Embryonic facial prominence (tissue), 1 donor: ENCODE results near the gene WHAMM.
"Not testable (repeated sequence)": the region's sequence is repeated elsewhere in the genome, so short reads cannot be mapped to it uniquely, and the experiment has no call there.

Experiments used
- DNase-seq: peaks from one replicate; pipeline ENCODE4 v3.0.0-alpha.2; 2016; ENCODE audit errors: extremely low spot score

The WHAMM gene

GRCh38 chr15:82865981-82866380 lies 56.6 kb downstream of the WHAMM start:
- DNase-seq = not testable (repeated sequence)

- no peak for DNase-seq
Observed at GRCh38 chr15:82870727-82871320, 61.4 kb downstream of the WHAMM start.

GRCh38 chr15:82871358-82871757 lies 61.9 kb downstream of the WHAMM start:
- no peak for DNase-seq

GRCh38 chr15:82871832-82872484 lies 62.5 kb downstream of the WHAMM start:
- no peak for DNase-seq

- no peak for DNase-seq
Observed at GRCh38 chr15:82873000-82873680, 63.7 kb downstream of the WHAMM start.

GRCh38 chr15:82874267-82874666 lies 64.8 kb downstream of the WHAMM start:
- DNase-seq = no peak

- no peak for DNase-seq
Observed at GRCh38 chr15:82874961-82875360, 65.5 kb downstream of the WHAMM start.

GRCh38 chr15:82875411-82876003 lies 66.1 kb downstream of the WHAMM start:
- no peak for DNase-seq

- no peak for DNase-seq
Observed at GRCh38 chr15:82877825-82878224, 68.4 kb downstream of the WHAMM start.

- DNase-seq = no peak
Observed at GRCh38 chr15:82878325-82878724, 68.9 kb downstream of the WHAMM start.

- no peak for DNase-seq
Observed at GRCh38 chr15:82880704-82881103, 71.3 kb downstream of the WHAMM start.

GRCh38 chr15:82881747-82882146 lies 72.3 kb downstream of the WHAMM start:
- no peak for DNase-seq

GRCh38 chr15:82882273-82882928 lies 73.0 kb downstream of the WHAMM start:
- no peak for DNase-seq
